IMR-90 (cell line): ENCODE data around the gene OR10H5. TPM values are rescaled to one million over a fixed set of nuclear protein-coding genes. Genes with fewer than 3 reads are reported as not detected.

ENCODE experiments used
- ATAC-seq: fragments of 200-7000 bp; cut with Tn5 transposase; 2 replicates; pipeline ENCODE4 v1.9.1; 2020; ENCODE audit warnings: low read depth, mild to moderate bottlenecking, moderate library complexity
- BruUV-seq: library from RNA; stranded (reverse); fragments of 400-500 nt; replicated peaks from 2 replicates; lab custom pipeline; 2021; lab: Mats Ljungman, UMichigan
- CTCF ChIA-PET: fragments of 300-600 bp; formaldehyde crosslinking; extraction: SDS; loops from one replicate; lab custom pipeline; 2021; ENCODE audit warnings: antibody characterized with exemption; lab: Yijun Ruan, JAX
- POLR2A ChIA-PET: fragments of 300-600 bp; sonication (Branson Sonifier 250); formaldehyde crosslinking; loops from one replicate; lab custom pipeline; 2022; ENCODE audit warnings: antibody characterized with exemption; ENCODE audit not compliant: unreplicated experiment; lab: Charles Lee
- DNase-seq: peaks from one replicate; pipeline ENCODE4 v3.0.0; 2013
- H2AFZ ChIP-seq: replicated peaks from 2 replicates; pipeline ENCODE3; 2013; ENCODE audit warnings: low read length, mild to moderate bottlenecking; ENCODE audit not compliant: poor library complexity
- H2AK5ac ChIP-seq: 2 replicates; pipeline ENCODE4 v1.6.1; 2013; ENCODE audit warnings: low read depth, low read length, inconsistent platforms
- H2AK9ac ChIP-seq: replicated peaks from 2 replicates; pipeline ENCODE3; 2013; ENCODE audit warnings: mild to moderate bottlenecking, low read depth, low read length, moderate library complexity; ENCODE audit not compliant: poor library complexity
- H2BK120ac ChIP-seq: 2 replicates; pipeline ENCODE4 v1.6.1; 2013; ENCODE audit warnings: low read depth, low read length, inconsistent platforms
- H2BK15ac ChIP-seq: 3 replicates; pipeline ENCODE4 v1.6.1; 2013; ENCODE audit warnings: low read depth, low read length, inconsistent platforms
- H2BK20ac ChIP-seq: 2 replicates; pipeline ENCODE4 v1.6.1; 2013; ENCODE audit warnings: low read depth, mild to moderate bottlenecking, inconsistent platforms, low read length, moderate library complexity
- H2BK5ac ChIP-seq: 2 replicates; pipeline ENCODE4 v1.6.1; 2013; ENCODE audit warnings: mild to moderate bottlenecking, low read depth, low read length, inconsistent platforms; ENCODE audit not compliant: poor library complexity, severe bottlenecking
- H3K14ac ChIP-seq: replicated peaks from 2 replicates; pipeline ENCODE4 v1.6.1; 2013; ENCODE audit warnings: low read depth, low read length, inconsistent platforms
- H3K18ac ChIP-seq: 2 replicates; pipeline ENCODE4 v1.6.1; 2013; ENCODE audit warnings: low read depth, low read length, control low read depth
- H3K23ac ChIP-seq: 2 replicates; pipeline ENCODE4 v1.6.1; 2013; ENCODE audit warnings: low read depth, low read length, inconsistent platforms
- H3K27ac ChIP-seq: 2 replicates; pipeline ENCODE4 v1.5.1; 2013; ENCODE audit warnings: mild to moderate bottlenecking, control low read depth, low read length; ENCODE audit not compliant: insufficient read depth
- H3K27me3 ChIP-seq: 2 replicates; pipeline ENCODE4 v1.6.1; 2013; ENCODE audit warnings: low read length; ENCODE audit not compliant: control insufficient read depth, insufficient read depth
- H3K36me3 ChIP-seq: 2 replicates; pipeline ENCODE4 v1.6.1; 2013; ENCODE audit warnings: low read length, mixed read lengths; ENCODE audit not compliant: control insufficient read depth, insufficient read depth
- H3K4ac ChIP-seq: 2 replicates; pipeline ENCODE4 v1.6.1; 2013; ENCODE audit warnings: low read depth, low read length, inconsistent platforms
- H3K4me1 ChIP-seq: 2 replicates; pipeline ENCODE4 v1.6.1; 2013; ENCODE audit warnings: low read length, mixed read lengths; ENCODE audit not compliant: control insufficient read depth, insufficient read depth
- H3K4me2 ChIP-seq: 2 replicates; pipeline ENCODE4 v1.6.1; 2013; ENCODE audit warnings: low read depth, mild to moderate bottlenecking, control low read depth, low read length, moderate library complexity
- H3K4me3 ChIP-seq: 2 replicates; pipeline ENCODE4 v1.5.1; 2013; ENCODE audit warnings: low read depth, mild to moderate bottlenecking, control low read depth, low read length, moderate library complexity; ENCODE audit not compliant: insufficient read depth
- H3K56ac ChIP-seq: 2 replicates; pipeline ENCODE4 v1.6.1; 2013; ENCODE audit warnings: low read length, inconsistent platforms; ENCODE audit not compliant: insufficient read depth; ENCODE audit errors: extremely low read depth
- H3K79me1 ChIP-seq, 2 experiments: 2 replicates each; pipeline ENCODE4 v1.6.1; 2013; ENCODE audit warnings: low read length in 2 of 2, inconsistent platforms in 1 of 2, low read depth in 1 of 2
- H3K9ac ChIP-seq: 2 replicates; pipeline ENCODE4 v1.6.1; 2013; ENCODE audit warnings: low read depth, low read length, control low read depth
- H3K9me1 ChIP-seq: 2 replicates; pipeline ENCODE4 v1.6.1; 2013; ENCODE audit warnings: low read length, inconsistent platforms; ENCODE audit not compliant: insufficient read depth
- H3K9me3 ChIP-seq: 2 replicates; pipeline ENCODE4 v1.6.1; 2013; ENCODE audit warnings: low read length; ENCODE audit not compliant: control insufficient read depth, insufficient read depth
- H4K20me1 ChIP-seq: 2 replicates; pipeline ENCODE4 v1.6.1; 2013; ENCODE audit warnings: low read length, inconsistent platforms; ENCODE audit not compliant: insufficient read depth
- H4K5ac ChIP-seq: 2 replicates; pipeline ENCODE4 v1.6.1; 2013; ENCODE audit warnings: mild to moderate bottlenecking, low read depth, low read length, control low read depth
- H4K8ac ChIP-seq, 2 experiments: 2 replicates each; pipeline ENCODE4 v1.6.1; 2013; ENCODE audit warnings: low read depth in 2 of 2, low read length in 2 of 2, control low read depth in 1 of 2, inconsistent platforms in 1 of 2
- H4K91ac ChIP-seq: 2 replicates; pipeline ENCODE4 v1.6.1; 2013; ENCODE audit warnings: low read depth, low read length, inconsistent platforms; ENCODE audit not compliant: insufficient read depth
- BHLHE40 ChIP-seq: fragments of 150-350 bp; IDR thresholded peaks from 2 replicates; pipeline ENCODE4 v1.6.1; 2016; ENCODE audit warnings: mild to moderate bottlenecking, low read depth, low read length
- CEBPB ChIP-seq: IDR thresholded peaks from 2 replicates; pipeline ENCODE4 v1.6.1; 2012; ENCODE audit warnings: low read depth, low read length, improper control_type of control experiment
- CHD1 ChIP-seq: IDR thresholded peaks from 2 replicates; pipeline ENCODE4 v1.6.1; 2012; ENCODE audit warnings: low read depth, low read length, improper control_type of control experiment
- ELK1 ChIP-seq: fragments of 150-350 bp; IDR thresholded peaks from 2 replicates; pipeline ENCODE4 v1.6.1; 2016; ENCODE audit warnings: low read depth, mild to moderate bottlenecking, low read length, moderate library complexity, borderline replicate concordance
- FOS ChIP-seq: fragments of 150-350 bp; IDR thresholded peaks from 2 replicates; pipeline ENCODE4 v1.6.1; 2016; ENCODE audit warnings: low read depth, low read length
- MAFK ChIP-seq: IDR thresholded peaks from 2 replicates; pipeline ENCODE4 v1.6.1; 2012; ENCODE audit warnings: low read depth, low read length, improper control_type of control experiment
- MAZ ChIP-seq: IDR thresholded peaks from 2 replicates; pipeline ENCODE4 v1.6.1; 2012; ENCODE audit warnings: low read depth, mild to moderate bottlenecking, low read length, improper control_type of control experiment, moderate library complexity, borderline replicate concordance
- MXI1 ChIP-seq: IDR thresholded peaks from 2 replicates; pipeline ENCODE4 v1.6.1; 2012; ENCODE audit warnings: low read depth, mild to moderate bottlenecking, low read length, moderate library complexity, borderline replicate concordance
- NFE2L2 ChIP-seq: fragments of 150-350 bp; IDR thresholded peaks from 2 replicates; pipeline ENCODE4 v1.6.1; 2016; ENCODE audit warnings: low read depth, mild to moderate bottlenecking, low read length
- POLR2A ChIP-seq: IDR thresholded peaks from 2 replicates; pipeline ENCODE4 v1.6.1; 2012; ENCODE audit warnings: mild to moderate bottlenecking, low read depth, low read length
- RAD21 ChIP-seq: IDR thresholded peaks from 2 replicates; pipeline ENCODE4 v1.6.1; 2012; ENCODE audit warnings: low read length, improper control_type of control experiment
- RCOR1 ChIP-seq: IDR thresholded peaks from 2 replicates; pipeline ENCODE4 v1.6.1; 2012; ENCODE audit warnings: mild to moderate bottlenecking, low read length, improper control_type of control experiment; ENCODE audit not compliant: insufficient replicate concordance
- RFX5 ChIP-seq: IDR thresholded peaks from 2 replicates; pipeline ENCODE4 v1.8.0; 2012; ENCODE audit warnings: low read depth, mild to moderate bottlenecking, low read length, moderate library complexity
- SMC3 ChIP-seq: fragments of 150-350 bp; IDR thresholded peaks from 2 replicates; pipeline ENCODE4 v1.6.1; 2016; ENCODE audit warnings: low read depth, mild to moderate bottlenecking, antibody characterized with exemption, low read length, moderate library complexity
- USF2 ChIP-seq: fragments of 150-350 bp; IDR thresholded peaks from 2 replicates; pipeline ENCODE4 v1.6.1; 2017; ENCODE audit warnings: mild to moderate bottlenecking, antibody characterized with exemption, low read length, low read depth
- WGBS, 2 experiments: methylation state at CpG; one replicate each; pipeline versions ENCODE4 v1.1.5 to v1.1.7; 2013; ENCODE audit warnings: missing lambda C conversion rate in 2 of 2; ENCODE audit not compliant: insufficient read length in 1 of 2; ENCODE audit errors: extremely low coverage in 2 of 2; 5-methylcytosine and 5-hydroxymethylcytosine counted together
- dilution Hi-C: fragments of 300-500 bp; cut with HindIII; formaldehyde crosslinking; loops from one replicate; pipeline ENCODE4 v1.14.3; 2018; ENCODE audit warnings: low sequenced_read_pairs; ENCODE audit not compliant: unreplicated experiment
- in situ Hi-C: fragments of 300-500 bp; cut with MboI; formaldehyde crosslinking; loops from 3 replicates; pipeline ENCODE4 v1.14.3; 2019; ENCODE audit warnings: low sequenced_read_pairs, inconsistent platforms, mixed read lengths
- intact Hi-C: fragments of 100-400 bp; cut with micrococcal nuclease; formaldehyde crosslinking; loops from 2 replicates; pipeline ENCODE4 v1.10.0; 2022
- polyA plus RNA-seq, 3 experiments: library from polyadenylated mRNA; depleted of rRNA; stranded (reverse); fragments of >200 nt; gene quantifications; 2 replicates each; pipeline ENCODE4 v1.2.3, GENCODE V29; 2012; ENCODE audit warnings: low replicate concordance in 1 of 3
- total RNA-seq: library from RNA; depleted of rRNA; stranded (reverse); fragments of >200 nt; gene quantifications from 2 replicates; pipeline ENCODE4 v1.2.3, GENCODE V29; 2012
- TF ChIP-seq, protein P1 (sequence below): conservative IDR thresholded peaks from 2 replicates; pipeline ENCODE4 v1.5.1; 2012; ENCODE audit warnings: mild to moderate bottlenecking, low read depth, low read length, improper control_type of control experiment

OR10H5 gene
- total and polyA plus RNA-seq, 2 of the 4 experiments (the other 2 are of a cell fraction): not detected

- H3K9me3 ChIP-seq: peaks cover 10% of the 10 kb centered on the region; the same call in 1 of the 2 replicates
- H3K36me3 ChIP-seq: no peaks in the 10 kb centered on the region
- CTCF ChIA-PET: no interaction called here
- no peak overlapping the region for H3K56ac ChIP-seq
- no peak overlapping the region for H2AK5ac ChIP-seq
- H3K4ac ChIP-seq: no peak overlapping the region
- no peak for DNase-seq
- H3K4me1 ChIP-seq: no peaks in the 10 kb centered on the region
- H2AFZ ChIP-seq: no peak overlapping the region
- intact Hi-C loops: no loop called here
- no peaks in the 10 kb centered on the region for H3K9me1 ChIP-seq
- BruUV-seq: no TSS peak
- TF ChIP-seq MAFK: no peak
- TF ChIP-seq CHD1: no peak
- no peak for TF ChIP-seq CEBPB
- no peak for TF ChIP-seq NFE2L2
- TF ChIP-seq FOS: no peak
- TF ChIP-seq POLR2A: no peak
- no peak for TF ChIP-seq BHLHE40
- TF ChIP-seq ELK1: no peak
- no peak for TF ChIP-seq MAZ
- no peak for TF ChIP-seq RCOR1
- TF ChIP-seq MXI1: no peak
- no peak for TF ChIP-seq RAD21
- TF ChIP-seq, protein P1, sequence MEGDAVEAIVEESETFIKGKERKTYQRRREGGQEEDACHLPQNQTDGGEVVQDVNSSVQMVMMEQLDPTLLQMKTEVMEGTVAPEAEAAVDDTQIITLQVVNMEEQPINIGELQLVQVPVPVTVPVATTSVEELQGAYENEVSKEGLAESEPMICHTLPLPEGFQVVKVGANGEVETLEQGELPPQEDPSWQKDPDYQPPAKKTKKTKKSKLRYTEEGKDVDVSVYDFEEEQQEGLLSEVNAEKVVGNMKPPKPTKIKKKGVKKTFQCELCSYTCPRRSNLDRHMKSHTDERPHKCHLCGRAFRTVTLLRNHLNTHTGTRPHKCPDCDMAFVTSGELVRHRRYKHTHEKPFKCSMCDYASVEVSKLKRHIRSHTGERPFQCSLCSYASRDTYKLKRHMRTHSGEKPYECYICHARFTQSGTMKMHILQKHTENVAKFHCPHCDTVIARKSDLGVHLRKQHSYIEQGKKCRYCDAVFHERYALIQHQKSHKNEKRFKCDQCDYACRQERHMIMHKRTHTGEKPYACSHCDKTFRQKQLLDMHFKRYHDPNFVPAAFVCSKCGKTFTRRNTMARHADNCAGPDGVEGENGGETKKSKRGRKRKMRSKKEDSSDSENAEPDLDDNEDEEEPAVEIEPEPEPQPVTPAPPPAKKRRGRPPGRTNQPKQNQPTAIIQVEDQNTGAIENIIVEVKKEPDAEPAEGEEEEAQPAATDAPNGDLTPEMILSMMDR: no peak
- TF ChIP-seq SMC3: no peak
- no peak for TF ChIP-seq USF2
- TF ChIP-seq RFX5: no peak
- in situ Hi-C loops: no loop called here
- WGBS, 2 experiments: 17% methylated on average over 2 of the region's 7 CpGs; no CpG with 5 or more reads in 1 of the 2 experiments
- no peak for ATAC-seq
- H3K14ac ChIP-seq: no peak overlapping the region
- H3K27me3 ChIP-seq: no peaks in the 10 kb centered on the region
- no peak overlapping the region for H3K9ac ChIP-seq
- H4K5ac ChIP-seq: no peak overlapping the region
- H4K91ac ChIP-seq: no peak overlapping the region
- dilution Hi-C loops: no loop called here
- no peak overlapping the region for H3K27ac ChIP-seq
- no peak overlapping the region for H3K23ac ChIP-seq
- no peak overlapping the region for H3K4me3 ChIP-seq
- no peak overlapping the region for H2BK15ac ChIP-seq
- H4K20me1 ChIP-seq: no peaks in the 10 kb centered on the region
- H3K18ac ChIP-seq: no peak overlapping the region
- no peak overlapping the region for H2AK9ac ChIP-seq
- H4K8ac ChIP-seq: no peak overlapping the region
- H2BK120ac ChIP-seq: no peak overlapping the region
- POLR2A ChIA-PET: no interaction called here
- H3K79me1 ChIP-seq: no peaks in the 10 kb centered on the region
- H3K4me2 ChIP-seq: no peak overlapping the region
- no peak overlapping the region for H2BK20ac ChIP-seq
- H2BK5ac ChIP-seq: no peak overlapping the region
Observed at GRCh38 chr19:15813916-15814315, 26.5 kb downstream of the OR10H5 start.
